Aorta (tissue), 5 donors: Measurements from ENCODE around the gene CLIC1. TPM values are rescaled to one million over a fixed set of nuclear protein-coding genes. Genes with fewer than 3 reads are reported as not detected.

Experiments
- ATAC-seq: fragments of 200-7000 bp; cut with Tn5 transposase; one replicate; pipeline ENCODE4 v1.9.1; 2022; ENCODE audit warnings: moderate library complexity; ENCODE audit not compliant: low FRiP score
- DNase-seq, 2 donors: peaks; one replicate each; pipeline ENCODE4 v3.0.0-alpha.2; 2020
- H3K27ac ChIP-seq, 2 donors: one replicate each; pipeline ENCODE4 v1.5.1; 2013; ENCODE audit warnings: low read length in 2 of 2, mild to moderate bottlenecking in 2 of 2, moderate library complexity in 2 of 2, control low read depth in 1 of 2, inconsistent platforms in 1 of 2, low read depth in 1 of 2
- H3K27me3 ChIP-seq, 2 donors: one replicate each; pipeline ENCODE4 v1.6.1; 2013; ENCODE audit warnings: control low read depth in 1 of 2, low read length in 1 of 2, mild to moderate bottlenecking in 1 of 2, moderate library complexity in 1 of 2; ENCODE audit not compliant: insufficient read depth in 2 of 2, control insufficient read depth in 1 of 2
- H3K36me3 ChIP-seq, 2 donors: one replicate each; pipeline ENCODE4 v1.6.1; 2013; ENCODE audit warnings: control low read depth in 1 of 2, low read length in 1 of 2, mild to moderate bottlenecking in 1 of 2; ENCODE audit not compliant: insufficient read depth in 2 of 2, control insufficient read depth in 1 of 2
- H3K4me1 ChIP-seq, 2 donors: one replicate each; pipeline ENCODE4 v1.6.1; 2013; ENCODE audit warnings: low read length in 2 of 2, control low read depth in 1 of 2, mild to moderate bottlenecking in 1 of 2, moderate library complexity in 1 of 2; ENCODE audit not compliant: insufficient read depth in 2 of 2, control insufficient read depth in 1 of 2
- H3K4me3 ChIP-seq, 2 donors: one replicate each; pipeline ENCODE4 v1.5.1; 2013; ENCODE audit warnings: low read length in 2 of 2, control low read depth in 1 of 2, mild to moderate bottlenecking in 1 of 2
- H3K9me3 ChIP-seq: one replicate; pipeline ENCODE4 v1.6.1; 2013; ENCODE audit warnings: mild to moderate bottlenecking, low read length; ENCODE audit not compliant: control insufficient read depth
- whole genome bisulfite sequencing, 2 donors: extraction: QIAGEN DNeasy Blood & Tissue Kit; methylation state at CpG; one replicate each; pipeline ENCODE4 v1.1.7; 2013; 5-methylcytosine and 5-hydroxymethylcytosine counted together
- intact Hi-C, 2 donors: fragments of 100-400 bp; cut with DNase I; formaldehyde crosslinking; loops; one replicate each; pipeline versions ENCODE4 v1.14.2 to v1.15.0; 2022
- polyA plus RNA-seq, 2 donors: library from polyadenylated mRNA; stranded (reverse); fragments of 200-250 nt; gene quantifications; one replicate each; pipeline ENCODE4 v1.2.3, GENCODE V29; 2013
- total RNA-seq, 2 donors: library from RNA; stranded (reverse); fragmentation: NEBNext Ultra II Directional; extraction: Animal tissue kit (Norgen Biotek cat#: 25700); gene quantifications; one replicate each; pipeline ENCODE4 v1.2.1, GENCODE V29; 2021
- donor health status: healthy with polysubstance abuse.
- donor health status: Bipolar disorder and iron deficiency.
- donor health status: DM: no; HTN: no; CAD: no.
- donor health status: DM: no; HTN: no; CAD: no.
- donor health status: DM: yes; HTN: yes; CAD: no.

Gene CLIC1
- total and polyA plus RNA-seq, 4 donors = 303 to 368 (median 327) TPM

DNA sequence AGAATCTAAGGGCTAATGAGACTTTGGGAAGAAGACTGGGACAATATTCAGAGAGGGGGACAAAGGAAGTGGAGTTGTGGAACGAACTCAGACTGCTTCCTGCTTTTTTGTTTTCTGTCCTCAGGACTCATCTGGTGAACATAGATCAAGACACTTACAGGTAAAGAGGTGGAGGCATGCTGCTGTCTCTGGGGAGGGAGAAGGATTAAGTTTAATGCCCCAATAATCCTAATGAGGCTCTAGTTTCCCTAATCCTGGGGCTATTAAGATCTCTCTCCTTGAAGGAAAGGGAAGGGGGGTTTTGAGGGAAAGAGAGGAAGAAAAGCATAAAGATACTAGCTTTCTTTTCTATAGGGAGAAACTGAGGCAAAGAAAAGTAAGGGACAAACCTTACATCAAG lies 8.1 kb upstream of the CLIC1 start:
- intact Hi-C loops = no loop called here
- no peak for DNase-seq

DNA sequence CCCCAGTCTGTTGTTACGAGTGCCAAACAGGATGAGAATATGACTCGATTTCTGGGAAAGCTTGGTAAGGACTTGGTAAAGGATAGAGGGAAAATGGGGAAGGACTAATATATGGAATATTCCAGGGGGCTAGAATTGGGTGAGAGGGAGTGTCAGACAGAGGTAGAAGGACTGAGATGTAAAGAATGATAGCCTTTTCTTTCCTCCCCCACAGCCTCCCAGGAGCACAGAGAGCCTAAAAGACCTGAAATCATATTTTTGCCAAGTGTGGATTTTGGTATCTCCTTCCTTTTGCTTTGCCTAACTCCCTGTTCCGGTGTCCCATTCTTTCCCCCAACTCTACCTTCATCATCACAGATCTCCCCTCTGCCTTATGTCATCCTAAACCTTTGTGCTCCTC lies 6.6 kb upstream of the CLIC1 start:
- H3K9me3 ChIP-seq = no peaks in the 10 kb centered on the region
- intact Hi-C loops = no loop called here
- no peaks in the 10 kb centered on the region for H3K27me3 ChIP-seq
- DNase-seq (no peak), ATAC-seq (no peak)
- no peaks in the 10 kb centered on the region for H3K36me3 ChIP-seq
- 91 to 94% methylated on average over 3 of the region's 3 CpGs for WGBS, 2 donors
- no peak overlapping the region for H3K27ac ChIP-seq
- H3K4me1 ChIP-seq = no peaks in the 10 kb centered on the region
- H3K4me3 ChIP-seq = no peak overlapping the region

More for the DNA sequence above, 8.1 kb upstream of the CLIC1 start:
- WGBS, 2 donors = 59 to 68% methylated on average over 1 of the region's 1 CpG
- Histone ChIP-seq H3K4me3 (no peak overlapping the region), H3K27ac (no peak overlapping the region), H3K36me3 (no peaks in the 10 kb centered on the region), H3K9me3 (no peaks in the 10 kb centered on the region), H3K27me3 (no peaks in the 10 kb centered on the region), H3K4me1 (no peaks in the 10 kb centered on the region)
- no peak for ATAC-seq

DNA sequence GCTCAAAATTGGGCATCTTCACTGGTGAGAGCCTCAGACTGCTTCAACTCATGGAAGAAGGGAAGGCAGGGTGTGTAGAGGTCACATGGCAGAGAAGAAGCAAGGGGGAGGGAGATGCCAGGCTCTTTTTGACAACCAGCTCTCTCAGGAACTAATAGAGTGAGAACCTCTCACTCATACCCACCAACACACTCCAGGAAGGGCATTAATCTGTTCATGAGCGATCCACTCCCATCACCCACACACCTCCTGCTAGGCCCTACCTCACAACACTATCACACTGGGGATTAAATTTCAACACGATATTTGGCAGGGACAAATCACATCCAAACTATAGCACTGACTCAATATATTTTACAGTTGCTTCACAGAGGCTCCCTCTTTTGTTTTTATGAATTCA lies 5.5 kb upstream of the CLIC1 start:
- H3K36me3 ChIP-seq = no peaks in the 10 kb centered on the region
- DNase-seq = no peak
- H3K27me3 ChIP-seq = no peaks in the 10 kb centered on the region
- no peaks in the 10 kb centered on the region for H3K4me1 ChIP-seq
- H3K27ac ChIP-seq = no peak overlapping the region
- no peaks in the 10 kb centered on the region for H3K9me3 ChIP-seq
- no peak overlapping the region for H3K4me3 ChIP-seq
- ATAC-seq = no peak
- 87 to 89% methylated on average over 2 of the region's 2 CpGs for WGBS, 2 donors
- intact Hi-C loops = no loop called here

DNA sequence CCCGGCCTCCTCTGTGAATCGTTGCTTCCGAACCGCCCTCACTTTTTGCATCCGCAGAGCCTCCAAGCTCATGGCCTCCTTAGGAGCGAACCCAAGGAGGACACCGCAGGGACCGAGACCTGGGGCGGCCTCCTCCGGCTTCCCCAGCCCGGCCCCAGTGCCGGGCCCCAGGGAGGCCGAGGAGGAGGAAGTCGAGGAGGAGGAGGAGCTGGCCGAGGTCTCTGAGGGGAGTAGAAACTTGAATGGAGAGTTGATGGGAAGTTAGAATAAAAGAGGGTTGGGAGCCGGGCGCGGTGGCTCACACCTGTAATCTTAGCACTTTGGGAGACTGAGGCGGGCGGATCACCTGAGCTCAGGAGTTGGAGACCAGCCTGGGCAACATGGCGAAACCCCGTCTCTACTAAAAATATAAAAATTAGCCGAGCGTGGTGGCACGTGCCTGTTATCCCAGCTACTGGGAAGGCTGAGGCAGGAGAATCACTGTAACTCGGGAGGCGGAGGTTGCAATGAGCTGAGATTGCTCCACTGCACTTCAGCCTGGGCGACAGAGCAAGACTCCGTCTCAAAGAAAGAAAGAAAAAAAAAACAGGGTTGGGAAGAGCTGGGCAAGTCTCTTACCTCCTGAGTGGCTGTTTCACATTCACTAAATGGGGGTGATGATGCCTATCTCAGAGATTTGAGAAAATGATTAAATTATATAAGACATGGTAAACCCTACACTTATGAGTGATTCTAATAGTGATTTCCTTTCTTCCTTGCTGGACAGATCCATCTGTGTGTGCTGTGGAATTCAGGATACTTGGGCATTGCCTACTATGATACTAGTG lies 4.3 kb upstream of the CLIC1 start:
- H3K36me3 ChIP-seq = no peaks in the 10 kb centered on the region
- intact Hi-C loops = no loop called here
- H3K27me3 ChIP-seq = no peaks in the 10 kb centered on the region
- ATAC-seq (no peak), DNase-seq (peak in 1 of 2 donors; percentile 74)
- WGBS, 2 donors = 17 to 20% methylated on average over 29 of the region's 29 CpGs
- H3K4me3 ChIP-seq = peak overlapping the region; percentile 44 to 54
- H3K9me3 ChIP-seq = no peaks in the 10 kb centered on the region
- no peak overlapping the region for H3K27ac ChIP-seq
- no peaks in the 10 kb centered on the region for H3K4me1 ChIP-seq

DNA sequence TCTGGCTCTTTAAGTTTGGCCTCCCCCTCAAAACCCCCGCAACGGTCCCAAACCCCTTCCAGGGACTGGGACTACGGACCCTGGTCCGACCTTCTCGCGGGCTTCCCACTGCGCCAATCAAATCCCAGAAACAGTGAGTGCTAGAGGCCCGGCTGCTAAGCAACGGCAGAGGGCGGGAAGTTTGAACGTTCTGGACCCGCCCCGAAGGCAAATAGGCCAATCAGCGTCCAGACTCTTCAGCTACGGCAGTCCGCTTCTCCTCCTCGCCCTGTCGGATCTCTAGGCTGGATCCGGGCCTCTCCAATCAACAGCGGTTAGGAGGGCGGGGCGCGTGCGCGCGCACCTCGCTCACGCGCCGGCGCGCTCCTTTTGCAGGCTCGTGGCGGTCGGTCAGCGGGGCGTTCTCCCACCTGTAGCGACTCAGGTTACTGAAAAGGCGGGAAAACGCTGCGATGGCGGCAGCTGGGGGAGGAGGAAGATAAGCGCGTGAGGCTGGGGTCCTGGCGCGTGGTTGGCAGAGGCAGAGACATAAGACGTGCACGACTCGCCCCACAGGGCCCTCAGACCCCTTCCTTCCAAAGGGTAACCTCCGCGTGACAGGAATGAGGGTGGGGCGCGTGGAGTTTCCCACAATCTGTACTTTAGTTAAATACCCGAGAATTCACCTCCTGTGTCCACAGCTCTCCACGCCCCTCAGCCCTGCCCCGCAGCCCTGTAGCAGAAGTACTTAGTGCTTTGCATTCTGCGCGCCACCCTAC lies 3.5 kb upstream of the CLIC1 start, which contains the start of gene MSH5:
Gene MSH5 (plus strand): TSS at position 367 of the 758 bp plus-strand sequence. CDS start 462 bp downstream, outside the sequence.
- no peaks in the 10 kb centered on the region for H3K9me3 ChIP-seq
- H3K4me1 ChIP-seq = no peaks in the 10 kb centered on the region
- H3K27me3 ChIP-seq = no peaks in the 10 kb centered on the region
- ATAC-seq (peak; percentile 95), DNase-seq (peak; percentile 99)
- 0% methylated on average over 58 of the region's 58 CpGs for WGBS, 2 donors
- H3K27ac ChIP-seq = no peak within 1 kb of the TSS
- intact Hi-C loops = loop anchor here (5.0 kb wide), 2 partner anchors 52 to 57 kb away; partner anchors contain the start of gene VARS1 (in 1 of the 2)
- peak within 1 kb of the TSS; percentile 44 to 54 for H3K4me3 ChIP-seq
- no peaks in the 10 kb centered on the region for H3K36me3 ChIP-seq

DNA sequence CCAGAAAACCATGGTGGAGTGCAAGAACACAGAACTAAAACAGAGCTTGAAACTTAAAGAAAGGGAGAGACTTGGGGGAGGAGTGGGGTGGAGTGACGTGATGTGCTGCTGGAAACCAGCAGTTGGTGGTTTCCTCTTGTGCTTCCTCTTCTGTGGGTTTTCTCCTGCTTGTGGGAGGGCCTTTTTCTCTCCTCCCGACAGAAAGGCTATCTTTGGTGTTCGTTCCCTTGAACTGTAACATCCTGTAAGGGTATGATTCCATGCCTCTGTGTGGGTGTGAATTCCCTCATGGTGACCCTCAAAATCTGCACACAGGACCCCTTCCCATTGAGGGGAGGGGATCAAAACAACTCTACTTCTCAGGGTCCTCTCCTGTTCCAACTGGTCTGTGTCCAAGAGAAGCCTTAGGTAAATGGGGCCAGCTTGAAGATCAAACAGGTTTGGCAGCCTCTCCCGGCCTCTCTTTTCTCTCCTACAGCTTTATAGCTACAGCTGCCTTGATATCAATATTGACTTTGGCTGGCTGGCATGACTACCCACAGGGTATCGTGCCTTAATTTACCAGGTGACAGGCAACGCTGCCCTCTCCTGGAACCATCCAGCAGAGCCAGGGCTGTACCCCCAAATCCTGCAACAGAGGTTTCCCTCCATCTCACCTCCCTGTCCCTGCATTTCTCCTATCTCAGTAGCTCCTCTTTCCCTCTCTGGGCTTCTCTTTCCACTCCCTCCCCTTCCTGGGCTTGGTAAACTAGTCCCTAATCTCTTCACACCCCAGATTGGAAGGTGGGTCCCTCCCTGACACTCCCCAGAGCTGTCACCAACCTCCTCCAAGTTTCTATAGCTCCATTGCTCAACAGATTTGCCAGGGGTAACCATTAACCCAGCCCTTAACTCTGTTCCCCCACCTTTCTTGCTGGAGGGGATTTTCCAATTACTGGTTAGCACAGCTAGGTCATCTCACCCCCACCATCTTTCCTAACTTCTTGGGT lies 2.0 kb upstream of the CLIC1 start:
- H3K27me3 ChIP-seq = no peaks in the 10 kb centered on the region
- H3K27ac ChIP-seq = no peak overlapping the region
- no peaks in the 10 kb centered on the region for H3K4me1 ChIP-seq
- ATAC-seq (no peak), DNase-seq (peak in 1 of 2 donors; percentile 79)
- WGBS, 2 donors = 21 to 22% methylated on average over 6 of the region's 6 CpGs
- H3K4me3 ChIP-seq = no peak overlapping the region
- peaks cover 2% of the 10 kb centered on the region in 2 donors for H3K36me3 ChIP-seq
- no peaks in the 10 kb centered on the region for H3K9me3 ChIP-seq
- intact Hi-C loops = loop anchor here (5.0 kb wide), 2 partner anchors 54 to 59 kb away; partner anchors contain the start of gene VARS1 (in 1 of the 2)

DNA sequence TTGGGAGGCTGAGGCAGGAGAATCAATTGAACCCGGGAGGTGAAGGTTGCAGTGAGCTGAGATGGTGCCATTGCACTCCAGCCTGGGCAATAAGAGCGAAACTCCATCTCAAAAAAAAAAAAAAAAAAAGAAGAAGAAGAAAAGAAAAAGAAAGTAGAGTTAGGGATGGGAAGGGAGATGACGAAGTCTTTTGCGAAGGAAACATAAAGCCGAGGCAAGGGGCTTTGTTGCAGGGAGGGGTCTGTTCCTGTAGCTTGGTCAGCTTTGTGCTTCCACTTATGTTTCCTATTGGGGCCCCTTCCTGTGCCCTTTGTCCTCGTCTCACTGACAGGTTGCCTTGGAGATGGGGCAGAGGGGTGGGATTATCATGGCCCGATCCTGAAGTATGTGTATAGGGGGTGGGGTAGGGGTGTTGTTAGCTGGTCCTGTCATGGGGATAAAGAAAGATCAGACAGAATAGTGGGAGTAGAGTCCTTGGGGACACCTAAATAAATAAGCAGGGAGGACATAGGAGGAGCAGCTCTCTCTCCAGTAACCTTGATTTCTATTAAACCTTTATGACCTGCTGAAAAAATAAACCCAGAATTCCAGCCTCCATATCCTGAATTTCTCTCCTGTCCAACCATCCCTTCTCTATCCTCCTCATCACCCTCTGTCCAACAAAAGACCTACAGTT lies 1.1 kb upstream of the CLIC1 start:
- no peaks in the 10 kb centered on the region for H3K9me3 ChIP-seq
- no peaks in the 10 kb centered on the region for H3K4me1 ChIP-seq
- H3K27me3 ChIP-seq = no peaks in the 10 kb centered on the region
- H3K4me3 ChIP-seq = no peak overlapping the region
- DNase-seq (no peak), ATAC-seq (no peak)
- peaks cover 2% of the 10 kb centered on the region in 2 donors for H3K36me3 ChIP-seq
- no peak overlapping the region for H3K27ac ChIP-seq
- intact Hi-C loops = loop anchor here (5.0 kb wide), 2 partner anchors 55 to 60 kb away; partner anchors contain the start of gene VARS1 (in 1 of the 2)
- WGBS, 2 donors = 74 to 77% methylated on average over 7 of the region's 7 CpGs
